SK-N-MC (cell line): ENCODE measurements around the gene TYK2.

Experiments used
- DNase-seq: peaks from one replicate; pipeline ENCODE4 v3.0.0-alpha.2; 2011; ENCODE audit warnings: low read depth, low spot score
- H3K27ac ChIP-seq: fragments of 200-600 bp; sonication (generic); 2 replicates; pipeline ENCODE4 v1.5.1; 2016; ENCODE audit warnings: mixed run types
- H3K36me3 ChIP-seq: fragments of 200-600 bp; sonication (generic); 2 replicates; pipeline ENCODE4 v1.6.1; 2017; ENCODE audit warnings: antibody characterized with exemption, low read length, mixed read lengths; ENCODE audit not compliant: insufficient read depth
- H3K4me3 ChIP-seq: fragments of 200-600 bp; sonication (generic); 2 replicates; pipeline ENCODE4 v1.5.1; 2016
- H3K9ac ChIP-seq: fragments of 200-600 bp; sonication (generic); 2 replicates; pipeline ENCODE4 v1.8.0; 2017; ENCODE audit warnings: mixed run types, mixed read lengths; ENCODE audit not compliant: insufficient read length
- H3K9me3 ChIP-seq: fragments of 200-600 bp; sonication (generic); 2 replicates; pipeline ENCODE4 v1.6.1; 2017; ENCODE audit warnings: low read depth, mild to moderate bottlenecking, antibody characterized with exemption, low read length, moderate library complexity, mixed read lengths
- EZH2 ChIP-seq: fragments of 200-600 bp; sonication (generic); IDR thresholded peaks from one replicate; pipeline ENCODE4 v1.6.1; 2017; ENCODE audit warnings: antibody characterized with exemption
- FOXP2 ChIP-seq: optimal IDR thresholded peaks from 2 replicates; pipeline ENCODE3; 2011; ENCODE audit warnings: mild to moderate bottlenecking, moderate library complexity; ENCODE audit not compliant: insufficient read depth; ENCODE audit errors: extremely low read length, control extremely low read depth
- POLR2AphosphoS5 ChIP-seq: IDR thresholded peaks from 2 replicates; pipeline ENCODE4 v1.6.1; 2012; ENCODE audit warnings: mild to moderate bottlenecking, low read depth, low read length, borderline replicate concordance

TYK2 gene

DNA sequence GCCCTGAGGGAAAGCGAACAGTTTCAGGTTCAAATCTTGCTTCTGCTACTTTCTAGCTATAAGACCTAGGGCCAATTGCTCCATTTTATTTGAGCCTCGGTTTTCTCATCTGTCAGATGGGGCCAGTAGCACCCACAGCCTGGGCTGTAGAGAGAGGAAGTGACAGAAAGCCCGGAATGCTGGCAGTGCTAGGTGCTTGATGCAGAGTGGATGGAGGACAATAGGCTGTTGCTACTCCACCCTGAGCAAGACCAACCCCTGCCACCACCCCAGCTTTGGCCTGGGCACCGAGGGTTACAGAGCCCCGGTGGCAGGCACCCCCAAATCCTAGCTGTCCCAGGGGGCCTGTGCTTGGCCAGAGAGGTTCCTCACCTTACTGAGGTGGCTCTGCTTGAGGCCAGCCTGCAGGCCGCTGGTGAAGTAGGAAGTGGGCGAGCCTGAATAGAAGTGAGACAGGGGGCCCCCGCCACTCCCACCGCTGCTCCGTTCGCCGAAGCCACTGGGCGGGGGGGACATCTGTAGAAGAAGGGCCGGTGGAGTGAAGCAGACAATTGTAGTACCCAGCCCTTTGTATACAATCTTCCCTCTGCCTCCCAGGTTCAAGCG, 62.4 kb downstream of the TYK2 start:
- Histone ChIP-seq H3K27ac (no peak overlapping the region), H3K4me3 (no peak overlapping the region), H3K9ac (no peak overlapping the region), H3K9me3 (no peaks in the 10 kb centered on the region), H3K36me3 (peaks cover 56% of the 10 kb centered on the region)
- no peak for DNase-seq
- no peak for TF ChIP-seq FOXP2

GRCh38 chr19:10317045-10317856, 63.1 kb downstream of the TYK2 start:
- Histone ChIP-seq H3K9ac (no peak overlapping the region), H3K27ac (peak overlapping the region; percentile 65; the same call in 1 of the 2 replicates), H3K36me3 (peaks cover 49% of the 10 kb centered on the region), H3K4me3 (no peak overlapping the region), H3K9me3 (no peaks in the 10 kb centered on the region)
- DNase-seq: no peak
- TF ChIP-seq EZH2: no peak
- TF ChIP-seq FOXP2: no peak
- no peak for TF ChIP-seq POLR2AphosphoS5

GRCh38 chr19:10316229-10317044, 63.9 kb downstream of the TYK2 start:
- H3K9ac ChIP-seq: peak overlapping the region; percentile 85
- peak overlapping the region; percentile 91 for H3K4me3 ChIP-seq
- H3K27ac ChIP-seq: peak overlapping the region; percentile 73
- TF ChIP-seq EZH2: no peak
- TF ChIP-seq POLR2AphosphoS5: no peak
- TF ChIP-seq FOXP2: no peak
- no peak for DNase-seq
- no peaks in the 10 kb centered on the region for H3K9me3 ChIP-seq
- peaks cover 41% of the 10 kb centered on the region for H3K36me3 ChIP-seq

DNA sequence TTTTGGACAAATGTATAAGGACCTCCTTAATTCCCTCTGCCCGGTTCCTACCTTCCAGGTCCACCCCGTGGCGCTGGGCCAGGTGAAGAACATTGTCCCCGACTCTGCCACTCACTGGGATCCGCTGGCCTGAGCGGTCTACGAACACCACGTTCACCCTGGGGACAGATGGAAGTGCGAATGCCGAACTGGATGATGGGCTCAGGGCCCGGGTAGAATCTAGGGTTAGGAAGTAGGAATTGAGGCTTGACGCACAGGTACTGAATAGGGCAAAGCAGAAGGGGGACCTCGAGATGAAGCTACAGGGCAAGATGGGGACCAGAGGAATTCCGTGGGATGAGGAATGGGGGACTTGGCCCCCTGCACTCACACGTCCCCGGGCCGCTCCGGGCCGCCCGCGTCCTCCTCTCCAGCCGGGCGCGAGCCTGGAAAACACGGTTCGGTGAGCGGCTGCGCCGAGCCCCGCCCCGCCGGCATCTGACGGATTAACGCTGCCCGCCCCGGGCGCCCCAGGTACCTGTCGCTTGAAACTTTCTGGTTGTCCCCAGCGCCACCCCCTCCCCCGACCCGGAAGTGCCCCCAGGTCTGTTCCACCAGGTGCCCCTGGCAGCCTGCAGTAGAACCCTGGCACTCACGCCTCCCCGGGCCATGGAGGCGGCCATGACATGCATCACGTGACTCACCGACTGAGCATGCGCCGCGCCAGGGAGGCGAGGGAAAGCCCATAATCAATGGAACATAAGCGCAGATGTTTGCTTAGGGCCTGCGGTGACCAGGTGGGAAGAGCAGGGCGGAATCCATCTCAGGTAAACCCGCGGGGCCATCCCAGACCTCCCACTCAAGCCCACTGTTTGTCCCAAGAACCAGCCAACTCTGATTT, 64.8 kb downstream of the TYK2 start, which contains the start of gene FDX2:
Gene FDX2, minus strand, starts transcription at position 681 of the 880 bp plus-strand sequence. Its CDS starts 19 bp downstream, at position 662.
- TF ChIP-seq EZH2 (no peak), POLR2AphosphoS5 (peak; percentile 95)
- no peak for DNase-seq
- peak within 1 kb of the TSS; percentile 73 for H3K27ac ChIP-seq
- H3K9ac ChIP-seq: peak within 1 kb of the TSS; percentile 85
- H3K36me3 ChIP-seq: peaks cover 33% of the 10 kb centered on the region
- H3K4me3 ChIP-seq: peak within 1 kb of the TSS; percentile 91
- H3K9me3 ChIP-seq: no peaks in the 10 kb centered on the region

- H3K9ac ChIP-seq: no peak within 1 kb of the TSS
- TF ChIP-seq POLR2AphosphoS5 (no peak), EZH2 (no peak), FOXP2 (no peak)
- H3K36me3 ChIP-seq: peaks cover 8% of the 10 kb centered on the region; the same call in 1 of the 2 replicates
- no peak for DNase-seq
- H3K4me3 ChIP-seq: no peak within 1 kb of the TSS
- H3K27ac ChIP-seq: no peak within 1 kb of the TSS
- no peaks in the 10 kb centered on the region for H3K9me3 ChIP-seq
These were observed 70.9 kb downstream of the TYK2 start, which contains the start of gene ZGLP1 for GRCh38 chr19:10309423-10309822. Gene ZGLP1 (minus strand): TSS chr19:10309815.

DNA sequence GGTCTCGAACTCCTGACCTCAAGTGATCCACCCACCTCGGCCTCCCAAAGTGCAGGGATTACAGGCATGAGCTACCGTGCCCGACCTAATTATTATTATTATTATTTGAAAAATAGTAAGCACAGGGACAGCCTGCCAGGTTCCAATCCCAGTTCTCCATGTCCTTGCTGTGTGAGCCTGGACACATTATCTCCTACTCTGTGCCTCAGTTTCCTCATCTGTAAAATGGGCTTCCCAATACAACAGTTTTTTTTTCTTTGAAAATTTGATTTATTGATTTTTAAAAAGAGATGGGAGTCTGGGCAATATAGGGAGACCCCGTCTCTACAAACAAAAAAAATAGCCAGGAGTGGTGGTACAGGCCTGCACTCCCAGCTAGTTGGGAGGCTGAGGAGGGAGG, 74.0 kb downstream of the TYK2 start:
- Histone ChIP-seq H3K9ac (no peak overlapping the region), H3K4me3 (no peak overlapping the region), H3K9me3 (no peaks in the 10 kb centered on the region), H3K27ac (no peak overlapping the region), H3K36me3 (no peaks in the 10 kb centered on the region; the same call in 1 of the 2 replicates)
- TF ChIP-seq FOXP2 (no peak), EZH2 (no peak), POLR2AphosphoS5 (no peak)
- no peak for DNase-seq

DNA sequence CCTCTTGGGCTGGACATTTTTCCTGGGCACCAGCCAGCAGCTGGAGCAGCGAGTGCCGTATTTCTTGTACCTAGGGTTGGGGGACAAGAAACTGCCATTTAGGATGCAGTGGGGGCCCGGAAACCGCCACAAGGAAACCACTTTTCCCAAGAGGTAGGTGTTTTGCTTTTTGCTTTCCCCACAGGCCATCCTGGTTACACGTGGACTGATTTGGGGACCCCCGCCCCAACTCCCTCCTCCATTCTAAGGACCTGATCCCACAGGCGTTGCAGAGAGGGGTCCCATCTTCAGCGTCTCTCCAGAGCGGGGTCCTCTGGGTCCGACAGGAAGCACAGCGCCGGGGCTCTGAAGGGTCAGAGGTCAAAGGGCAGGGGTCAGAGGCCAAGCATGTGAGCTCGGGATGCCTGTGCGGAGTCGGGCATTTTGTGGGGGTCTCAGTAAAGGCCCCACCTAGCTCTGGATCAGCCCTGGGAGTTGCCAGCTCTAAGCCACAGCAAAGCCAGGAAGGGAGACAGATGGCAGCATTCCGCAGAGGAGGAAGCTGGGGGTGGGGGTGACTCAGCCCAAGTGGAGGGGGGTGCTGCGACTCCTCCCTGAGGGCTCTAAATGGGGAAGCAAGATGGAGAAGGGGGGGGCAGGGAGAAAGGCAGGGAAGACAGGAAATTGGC, 75.1 kb downstream of the TYK2 start:
- no peak for TF ChIP-seq POLR2AphosphoS5
- no peak for TF ChIP-seq EZH2
- TF ChIP-seq FOXP2: no peak
- H3K4me3 ChIP-seq: no peak overlapping the region
- no peak overlapping the region for H3K9ac ChIP-seq
- DNase-seq: no peak
- no peaks in the 10 kb centered on the region for H3K9me3 ChIP-seq
- H3K27ac ChIP-seq: no peak overlapping the region
- no peaks in the 10 kb centered on the region; the same call in 1 of the 2 replicates for H3K36me3 ChIP-seq
